ENCODE measurements around the gene CLEC1B. TPM values are rescaled to one million over a fixed set of nuclear protein-coding genes. Genes with fewer than 3 reads are reported as not detected.

Gene CLEC1B
- total RNA-seq, 1 experiment from 2014 or later = not detected

GRCh38 chr12:9973949-9974348 is 25.0 kb downstream of the CLEC1B start:
- ATAC-seq = no peak
- intact Hi-C loops (cut with micrococcal nuclease; ENCODE audit: unreplicated experiment) = no loop called here
- POLR2A ChIA-PET = no interaction called here
- no peak for DNase-seq (ENCODE audit: low read depth, low spot score)
- TF ChIP-seq POLR2AphosphoS5 (IDR thresholded peaks at IDR 0.05; ENCODE audit: low read depth, low read length) = no peak
- TF ChIP-seq SIN3A (IDR thresholded peaks at IDR 0.05; ENCODE audit: borderline replicate concordance, insufficient read depth, low read depth, low read length) = no peak
- TF ChIP-seq, protein P1, sequence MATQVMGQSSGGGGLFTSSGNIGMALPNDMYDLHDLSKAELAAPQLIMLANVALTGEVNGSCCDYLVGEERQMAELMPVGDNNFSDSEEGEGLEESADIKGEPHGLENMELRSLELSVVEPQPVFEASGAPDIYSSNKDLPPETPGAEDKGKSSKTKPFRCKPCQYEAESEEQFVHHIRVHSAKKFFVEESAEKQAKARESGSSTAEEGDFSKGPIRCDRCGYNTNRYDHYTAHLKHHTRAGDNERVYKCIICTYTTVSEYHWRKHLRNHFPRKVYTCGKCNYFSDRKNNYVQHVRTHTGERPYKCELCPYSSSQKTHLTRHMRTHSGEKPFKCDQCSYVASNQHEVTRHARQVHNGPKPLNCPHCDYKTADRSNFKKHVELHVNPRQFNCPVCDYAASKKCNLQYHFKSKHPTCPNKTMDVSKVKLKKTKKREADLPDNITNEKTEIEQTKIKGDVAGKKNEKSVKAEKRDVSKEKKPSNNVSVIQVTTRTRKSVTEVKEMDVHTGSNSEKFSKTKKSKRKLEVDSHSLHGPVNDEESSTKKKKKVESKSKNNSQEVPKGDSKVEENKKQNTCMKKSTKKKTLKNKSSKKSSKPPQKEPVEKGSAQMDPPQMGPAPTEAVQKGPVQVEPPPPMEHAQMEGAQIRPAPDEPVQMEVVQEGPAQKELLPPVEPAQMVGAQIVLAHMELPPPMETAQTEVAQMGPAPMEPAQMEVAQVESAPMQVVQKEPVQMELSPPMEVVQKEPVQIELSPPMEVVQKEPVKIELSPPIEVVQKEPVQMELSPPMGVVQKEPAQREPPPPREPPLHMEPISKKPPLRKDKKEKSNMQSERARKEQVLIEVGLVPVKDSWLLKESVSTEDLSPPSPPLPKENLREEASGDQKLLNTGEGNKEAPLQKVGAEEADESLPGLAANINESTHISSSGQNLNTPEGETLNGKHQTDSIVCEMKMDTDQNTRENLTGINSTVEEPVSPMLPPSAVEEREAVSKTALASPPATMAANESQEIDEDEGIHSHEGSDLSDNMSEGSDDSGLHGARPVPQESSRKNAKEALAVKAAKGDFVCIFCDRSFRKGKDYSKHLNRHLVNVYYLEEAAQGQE (IDR thresholded peaks at IDR 0.05; ENCODE audit: insufficient read depth in 1 of 2, low read depth in 2 of 2, low read length in 1 of 2) = no peak
- no peak for TF ChIP-seq TCF7L2 (IDR thresholded peaks at IDR 0.05; ENCODE audit: low read depth, low read length)
- no peak for TF ChIP-seq CTCF (IDR thresholded peaks at IDR 0.05)
- Histone ChIP-seq H3K36me3 (ENCODE audit: control insufficient read depth, insufficient read depth, low read length) (no peaks in the 10 kb centered on the region), H3K4me3 (ENCODE audit: low read depth in 2 of 2, low read length in 2 of 2) (no peak overlapping the region), H3K4me1 (ENCODE audit: control insufficient read depth, insufficient read depth, low read length) (no peaks in the 10 kb centered on the region), H3K27ac (ENCODE audit: low read length) (no peak overlapping the region), H3K27me3 (ENCODE audit: control insufficient read depth, insufficient read depth, low read length) (no peaks in the 10 kb centered on the region), H3K9me3 (ENCODE audit: control insufficient read depth, insufficient read depth, low read depth, low read length) (no peaks in the 10 kb centered on the region)
- CTCF ChIA-PET = no interaction called here
- in situ Hi-C loops (cut with HindIII; ENCODE audit: low pct_unique_long_range_greater_than_20kb, low sequenced_read_pairs) = no loop called here
- BruUV-seq (replicated peaks) = no TSS peak

- Histone ChIP-seq H3K4me3 (ENCODE audit: low read depth in 2 of 2, low read length in 2 of 2) (no peak within 1 kb of the TSS), H3K27me3 (ENCODE audit: control insufficient read depth, insufficient read depth, low read length) (no peaks in the 10 kb centered on the region), H3K36me3 (ENCODE audit: control insufficient read depth, insufficient read depth, low read length) (no peaks in the 10 kb centered on the region), H3K4me1 (ENCODE audit: control insufficient read depth, insufficient read depth, low read length) (no peaks in the 10 kb centered on the region), H3K9me3 (ENCODE audit: control insufficient read depth, insufficient read depth, low read depth, low read length) (no peaks in the 10 kb centered on the region), H3K27ac (ENCODE audit: low read length) (no peak within 1 kb of the TSS)
- no peak for DNase-seq (ENCODE audit: low read depth, low spot score)
- in situ Hi-C loops (cut with HindIII; ENCODE audit: low pct_unique_long_range_greater_than_20kb, low sequenced_read_pairs) = no loop called here
- TF ChIP-seq TCF7L2 (IDR thresholded peaks at IDR 0.05; ENCODE audit: low read depth, low read length) (no peak), POLR2AphosphoS5 (IDR thresholded peaks at IDR 0.05; ENCODE audit: low read depth, low read length) (no peak), SIN3A (IDR thresholded peaks at IDR 0.05; ENCODE audit: borderline replicate concordance, insufficient read depth, low read depth, low read length) (no peak), CTCF (IDR thresholded peaks at IDR 0.05) (no peak)
- TF ChIP-seq, protein P1 (IDR thresholded peaks at IDR 0.05; ENCODE audit: insufficient read depth in 1 of 2, low read depth in 2 of 2, low read length in 1 of 2) = no peak
- ATAC-seq = no peak
- POLR2A ChIA-PET = no interaction called here
- intact Hi-C loops (cut with micrococcal nuclease; ENCODE audit: unreplicated experiment) = no loop called here
- CTCF ChIA-PET = no interaction called here
- BruUV-seq (replicated peaks) = no TSS peak
Observed at GRCh38 chr12:9971181-9971580, 27.7 kb downstream of the CLEC1B start, which contains the start of gene CLEC12A. CLEC12A (plus strand) TSS chr12:9971409; CDS start chr12:9971597, 188 bp downstream.
